ENCODE data around the gene RARRES2. TPM values are rescaled to one million over a fixed set of nuclear protein-coding genes. Genes with fewer than 3 reads are reported as not detected.

Gene RARRES2
- total RNA-seq, 1 experiment from 2014 or later = not detected

GRCh38 chr7:150370612-150371071, 29.2 kb upstream of the RARRES2 start:
- POLR2A ChIA-PET (ENCODE audit: unreplicated experiment) = no interaction called here
- Histone ChIP-seq H3K4me2 (peak overlapping the region; percentile 100), H3K79me2 (ENCODE audit: low read depth) (peaks cover 55% of the 10 kb centered on the region), H3K4me3 (peak overlapping the region; percentile 94), H4K20me1 (ENCODE audit: insufficient read depth) (peaks cover 34% of the 10 kb centered on the region), H3K4me1 (replicated peaks; ENCODE audit: insufficient read depth) (peaks cover 37% of the 10 kb centered on the region), H3K27me3 (ENCODE audit: insufficient read depth, low read depth) (no peaks in the 10 kb centered on the region), H3K36me3 (ENCODE audit: low read depth) (peaks cover 23% of the 10 kb centered on the region), H3K27ac (no peak overlapping the region), H3K9me3 (ENCODE audit: insufficient read depth, low read depth) (no peaks in the 10 kb centered on the region), H2AFZ (no peak overlapping the region), H3K9me2 (ENCODE audit: insufficient read depth) (no peaks in the 10 kb centered on the region), H3F3A (ENCODE audit: insufficient read depth, low read depth) (peaks cover 45% of the 10 kb centered on the region)
- CTCF ChIA-PET = no interaction called here
- intact Hi-C loops (cut with micrococcal nuclease; ENCODE audit: unreplicated experiment) = no loop called here
- DNase-seq = no peak
- BruUV-seq (replicated peaks) = no TSS peak
- TF ChIP-seq, protein P1, sequence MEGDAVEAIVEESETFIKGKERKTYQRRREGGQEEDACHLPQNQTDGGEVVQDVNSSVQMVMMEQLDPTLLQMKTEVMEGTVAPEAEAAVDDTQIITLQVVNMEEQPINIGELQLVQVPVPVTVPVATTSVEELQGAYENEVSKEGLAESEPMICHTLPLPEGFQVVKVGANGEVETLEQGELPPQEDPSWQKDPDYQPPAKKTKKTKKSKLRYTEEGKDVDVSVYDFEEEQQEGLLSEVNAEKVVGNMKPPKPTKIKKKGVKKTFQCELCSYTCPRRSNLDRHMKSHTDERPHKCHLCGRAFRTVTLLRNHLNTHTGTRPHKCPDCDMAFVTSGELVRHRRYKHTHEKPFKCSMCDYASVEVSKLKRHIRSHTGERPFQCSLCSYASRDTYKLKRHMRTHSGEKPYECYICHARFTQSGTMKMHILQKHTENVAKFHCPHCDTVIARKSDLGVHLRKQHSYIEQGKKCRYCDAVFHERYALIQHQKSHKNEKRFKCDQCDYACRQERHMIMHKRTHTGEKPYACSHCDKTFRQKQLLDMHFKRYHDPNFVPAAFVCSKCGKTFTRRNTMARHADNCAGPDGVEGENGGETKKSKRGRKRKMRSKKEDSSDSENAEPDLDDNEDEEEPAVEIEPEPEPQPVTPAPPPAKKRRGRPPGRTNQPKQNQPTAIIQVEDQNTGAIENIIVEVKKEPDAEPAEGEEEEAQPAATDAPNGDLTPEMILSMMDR (conservative IDR thresholded peaks at IDR 0.05) = no peak
- no peak for TF ChIP-seq EZH2 (IDR thresholded peaks at IDR 0.05; ENCODE audit: low read depth)

- no peaks in the 10 kb centered on the region for H3K9me3 ChIP-seq (ENCODE audit: insufficient read depth, low read depth)
- peaks cover 40% of the 10 kb centered on the region for H3F3A ChIP-seq (ENCODE audit: insufficient read depth, low read depth)
- intact Hi-C loops (cut with micrococcal nuclease; ENCODE audit: unreplicated experiment) = loop anchor here (2.0 kb wide), 1 partner anchor 47 kb away; the partner anchor contains the start of genes ACTR3C and LRRC61
- H3K4me1 ChIP-seq (replicated peaks; ENCODE audit: insufficient read depth) = peaks cover 37% of the 10 kb centered on the region
- TF ChIP-seq, protein P1 (conservative IDR thresholded peaks at IDR 0.05) = no peak
- no peak for TF ChIP-seq EZH2 (IDR thresholded peaks at IDR 0.05; ENCODE audit: low read depth)
- peaks cover 55% of the 10 kb centered on the region for H3K79me2 ChIP-seq (ENCODE audit: low read depth)
- TSS peak; percentile 18 for BruUV-seq (replicated peaks)
- peaks cover 34% of the 10 kb centered on the region for H4K20me1 ChIP-seq (ENCODE audit: insufficient read depth)
- peak overlapping the region; percentile 97 for H3K27ac ChIP-seq
- peak overlapping the region; percentile 94 for H3K4me3 ChIP-seq
- DNase-seq = no peak
- no peak overlapping the region for H2AFZ ChIP-seq
- peaks cover 23% of the 10 kb centered on the region for H3K36me3 ChIP-seq (ENCODE audit: low read depth)
- no peaks in the 10 kb centered on the region for H3K9me2 ChIP-seq (ENCODE audit: insufficient read depth)
- CTCF ChIA-PET = interaction anchor here (0.6 to 1.1 kb wide), 2 partner anchors 14 to 17 kb away, joined by 5 read pairs; no protein-coding TSS in a partner anchor
- peak overlapping the region; percentile 100 for H3K4me2 ChIP-seq
- H3K27me3 ChIP-seq (ENCODE audit: insufficient read depth, low read depth) = no peaks in the 10 kb centered on the region
- POLR2A ChIA-PET (ENCODE audit: unreplicated experiment) = no interaction called here
Measured at GRCh38 chr7:150369748-150370501, 28.5 kb upstream of the RARRES2 start.

GRCh38 chr7:150368884-150369747, 27.7 kb upstream of the RARRES2 start:
- no peaks in the 10 kb centered on the region for H3K27me3 ChIP-seq (ENCODE audit: insufficient read depth, low read depth)
- peaks cover 32% of the 10 kb centered on the region for H3F3A ChIP-seq (ENCODE audit: insufficient read depth, low read depth)
- peak overlapping the region; percentile 94 for H3K4me3 ChIP-seq
- peaks cover 29% of the 10 kb centered on the region for H4K20me1 ChIP-seq (ENCODE audit: insufficient read depth)
- H3K4me1 ChIP-seq (replicated peaks; ENCODE audit: insufficient read depth) = peaks cover 37% of the 10 kb centered on the region
- H3K27ac ChIP-seq = peak overlapping the region; percentile 97
- intact Hi-C loops (cut with micrococcal nuclease; ENCODE audit: unreplicated experiment) = loop anchor here (1.0 to 2.0 kb wide), 2 partner anchors 10 to 46 kb away; partner anchors contain the start of genes ACTR3C, LRRC61 and ZNF775
- no peaks in the 10 kb centered on the region for H3K9me3 ChIP-seq (ENCODE audit: insufficient read depth, low read depth)
- POLR2A ChIA-PET (ENCODE audit: unreplicated experiment) = interaction anchor here (0.6 to 1.2 kb wide), 3 partner anchors 9 to 72 kb away, joined by 3 to 4 read pairs (median 4); no protein-coding TSS in a partner anchor
- H3K9me2 ChIP-seq (ENCODE audit: insufficient read depth) = no peaks in the 10 kb centered on the region
- CTCF ChIA-PET = interaction anchor here (0.6 to 1.1 kb wide), 2 partner anchors 14 to 18 kb away, joined by 5 read pairs; no protein-coding TSS in a partner anchor
- TF ChIP-seq, protein P1 (conservative IDR thresholded peaks at IDR 0.05) = no peak
- TF ChIP-seq EZH2 (IDR thresholded peaks at IDR 0.05; ENCODE audit: low read depth) = no peak
- peak; percentile 57 to 59 for DNase-seq
- BruUV-seq (replicated peaks) = no TSS peak
- peaks cover 20% of the 10 kb centered on the region for H3K36me3 ChIP-seq (ENCODE audit: low read depth)
- peak overlapping the region; percentile 85 for H2AFZ ChIP-seq
- peak overlapping the region; percentile 100 for H3K4me2 ChIP-seq
- peaks cover 53% of the 10 kb centered on the region for H3K79me2 ChIP-seq (ENCODE audit: low read depth)

Measured in PC-9 (cell line).